Gastrocnemius medialis (tissue), 4 donors: ENCODE results near the gene ZNF407. TPM values are rescaled to one million over a fixed set of nuclear protein-coding genes. Genes with fewer than 3 reads are reported as not detected.
A peak's percentile ranks its signal among the peaks of the same experiment; 100 is the strongest.

Experiments
- ATAC-seq, 2 donors: fragments of 150-250 bp; one replicate each; pipeline ENCODE4 v1.9.1; 2016
- DNase-seq, 2 donors: peaks; one replicate each; pipeline ENCODE4 v3.0.0-alpha.2; 2019
- H3K27ac ChIP-seq, 4 donors: fragments of 200-600 bp; sonication (generic); 1 replicate in 1 of 4; 2 replicates in 3 of 4; pipeline ENCODE4 v1.5.1; 2016 to 2018; ENCODE audit warnings: mild to moderate bottlenecking in 2 of 4, moderate library complexity in 1 of 4
- H3K27me3 ChIP-seq, 3 donors: fragments of 200-600 bp; sonication (generic) in 2 of 3; 1 replicate in 1 of 3; 2 replicates in 2 of 3; pipeline versions ENCODE4 v1.5.1 to v1.6.0; 2016 to 2019; ENCODE audit warnings: mild to moderate bottlenecking in 1 of 3, moderate library complexity in 1 of 3
- H3K36me3 ChIP-seq, 2 donors: fragments of 200-600 bp; sonication (generic) in 1 of 2; one replicate each; pipeline ENCODE4 v1.5.1; 2017 to 2018
- H3K4me1 ChIP-seq, 2 donors: fragments of 200-600 bp; sonication (generic) in 1 of 2; one replicate each; pipeline ENCODE4 v1.5.1; 2016 to 2017; ENCODE audit warnings: mild to moderate bottlenecking in 2 of 2
- H3K4me3 ChIP-seq, 4 donors: fragments of 200-600 bp; sonication (generic) in 3 of 4; 1 replicate in 1 of 4; 2 replicates in 3 of 4; pipeline ENCODE4 v1.5.1; 2016 to 2019; ENCODE audit warnings: mild to moderate bottlenecking in 2 of 4
- H3K9me3 ChIP-seq, 3 donors: fragments of 200-600 bp; sonication (generic) in 2 of 3; 1 replicate in 1 of 3; 2 replicates in 2 of 3; pipeline ENCODE4 v1.5.1; 2016 to 2019
- POLR2A ChIP-seq, 2 donors: fragments of 450-650 bp; IDR thresholded peaks; one replicate each; pipeline ENCODE4 v1.6.1; 2017; ENCODE audit warnings: antibody characterized with exemption in 2 of 2, mild to moderate bottlenecking in 2 of 2, moderate library complexity in 2 of 2
- in situ Hi-C, 4 donors: fragments of 200-750 bp; cut with MboI; loops; one replicate each; pipeline versions ENCODE4 v1.15.0 to v1.8.0; 2017; ENCODE audit warnings: low sequenced_read_pairs in 4 of 4
- intact Hi-C: fragments of 100-400 bp; cut with DNase I; formaldehyde crosslinking; loops from one replicate; pipeline ENCODE4 v1.15.1; 2023; ENCODE audit warnings: low total_unique reads
- total RNA-seq, 4 donors: library from RNA; depleted of rRNA; stranded (reverse); fragments of >200 nt; gene quantifications; one replicate each; pipeline versions ENCODE4 v1.1.0 to v1.2.3, GENCODE V29; 2016
- TF ChIP-seq, protein P1 (sequence below), 5 experiments: fragments of 450-650 bp in 3 of 5; fragments of 200-600 bp in 2 of 5; sonication (generic) in 2 of 5; IDR thresholded peaks in 4 of 5; conservative IDR thresholded peaks in 1 of 5; 1 replicate in 4 of 5; 2 replicates in 1 of 5; pipeline ENCODE4 v1.5.1; 2016 to 2019; ENCODE audit warnings: antibody characterized with exemption in 5 of 5, mild to moderate bottlenecking in 3 of 5, moderate library complexity in 3 of 5

ZNF407 gene
- total RNA-seq, 4 donors from 2014 or later, result 5.9 to 11.4 (median 9.2) TPM

GRCh38 chr18:74715306-74715705 is 117.6 kb downstream of the ZNF407 start:
- H3K4me3 ChIP-seq, result no peak overlapping the region
- H3K9me3 ChIP-seq, result no peaks in the 10 kb centered on the region
- H3K27me3 ChIP-seq, result no peaks in the 10 kb centered on the region
- no peak for TF ChIP-seq POLR2A (IDR thresholded peaks at IDR 0.05)
- TF ChIP-seq, protein P1, sequence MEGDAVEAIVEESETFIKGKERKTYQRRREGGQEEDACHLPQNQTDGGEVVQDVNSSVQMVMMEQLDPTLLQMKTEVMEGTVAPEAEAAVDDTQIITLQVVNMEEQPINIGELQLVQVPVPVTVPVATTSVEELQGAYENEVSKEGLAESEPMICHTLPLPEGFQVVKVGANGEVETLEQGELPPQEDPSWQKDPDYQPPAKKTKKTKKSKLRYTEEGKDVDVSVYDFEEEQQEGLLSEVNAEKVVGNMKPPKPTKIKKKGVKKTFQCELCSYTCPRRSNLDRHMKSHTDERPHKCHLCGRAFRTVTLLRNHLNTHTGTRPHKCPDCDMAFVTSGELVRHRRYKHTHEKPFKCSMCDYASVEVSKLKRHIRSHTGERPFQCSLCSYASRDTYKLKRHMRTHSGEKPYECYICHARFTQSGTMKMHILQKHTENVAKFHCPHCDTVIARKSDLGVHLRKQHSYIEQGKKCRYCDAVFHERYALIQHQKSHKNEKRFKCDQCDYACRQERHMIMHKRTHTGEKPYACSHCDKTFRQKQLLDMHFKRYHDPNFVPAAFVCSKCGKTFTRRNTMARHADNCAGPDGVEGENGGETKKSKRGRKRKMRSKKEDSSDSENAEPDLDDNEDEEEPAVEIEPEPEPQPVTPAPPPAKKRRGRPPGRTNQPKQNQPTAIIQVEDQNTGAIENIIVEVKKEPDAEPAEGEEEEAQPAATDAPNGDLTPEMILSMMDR (IDR thresholded peaks at IDR 0.05 in 4 of 5, conservative IDR thresholded peaks at IDR 0.05 in 1 of 5), result no peak
- DNase-seq (no peak), ATAC-seq (no peak)
- H3K4me1 ChIP-seq, result no peaks in the 10 kb centered on the region
- H3K36me3 ChIP-seq, result no peaks in the 10 kb centered on the region
- in situ Hi-C loops (loop anchor here in 1 of 4 donors (10.0 kb wide), 1 partner anchor 59 kb away; no protein-coding TSS in a partner anchor), intact Hi-C loops (no loop called here)
- no peak overlapping the region for H3K27ac ChIP-seq

DNA sequence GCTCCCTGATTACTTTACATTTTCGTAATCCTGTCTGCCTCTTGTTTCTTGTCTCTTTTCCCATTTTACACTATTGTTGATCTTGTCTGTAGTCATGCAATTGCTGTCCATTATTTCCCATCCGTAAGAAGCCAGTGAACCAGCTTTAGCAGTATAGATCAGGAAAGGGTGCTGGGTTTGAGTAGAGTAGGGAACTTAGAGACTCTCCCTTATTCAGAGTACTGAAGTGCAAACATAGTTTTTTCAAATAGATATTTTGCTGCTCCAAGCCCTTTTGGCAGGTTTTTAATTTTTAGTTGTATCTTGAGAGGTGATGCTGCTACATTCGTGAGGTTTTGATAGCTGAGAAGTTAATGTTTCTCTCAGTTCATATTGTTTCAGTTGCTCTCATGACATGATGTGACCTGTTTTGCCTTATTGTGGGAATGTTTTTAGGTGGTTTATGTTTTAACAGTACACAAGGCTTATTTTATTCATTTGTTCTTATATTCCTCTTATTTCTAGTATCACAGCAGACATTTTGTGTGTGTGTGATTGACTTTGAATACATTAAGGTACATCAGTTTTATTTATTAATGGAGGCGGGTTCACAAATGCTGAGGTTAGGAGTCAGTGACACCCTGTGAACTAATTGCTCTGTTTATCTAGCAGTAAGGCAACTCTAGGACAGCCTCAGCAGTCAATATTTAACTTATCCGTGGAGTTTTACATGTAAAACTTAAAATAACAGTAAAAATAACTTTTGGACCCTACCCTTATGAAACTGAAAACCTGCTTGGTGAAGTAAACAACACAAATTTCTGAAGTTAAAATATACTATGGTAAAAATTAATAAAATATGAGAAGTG is 118.4 kb downstream of the ZNF407 start:
- intact Hi-C loops, result no loop called here
- TF ChIP-seq, protein P1 (IDR thresholded peaks at IDR 0.05 in 4 of 5, conservative IDR thresholded peaks at IDR 0.05 in 1 of 5), result no peak
- TF ChIP-seq POLR2A (IDR thresholded peaks at IDR 0.05), result no peak

DNA sequence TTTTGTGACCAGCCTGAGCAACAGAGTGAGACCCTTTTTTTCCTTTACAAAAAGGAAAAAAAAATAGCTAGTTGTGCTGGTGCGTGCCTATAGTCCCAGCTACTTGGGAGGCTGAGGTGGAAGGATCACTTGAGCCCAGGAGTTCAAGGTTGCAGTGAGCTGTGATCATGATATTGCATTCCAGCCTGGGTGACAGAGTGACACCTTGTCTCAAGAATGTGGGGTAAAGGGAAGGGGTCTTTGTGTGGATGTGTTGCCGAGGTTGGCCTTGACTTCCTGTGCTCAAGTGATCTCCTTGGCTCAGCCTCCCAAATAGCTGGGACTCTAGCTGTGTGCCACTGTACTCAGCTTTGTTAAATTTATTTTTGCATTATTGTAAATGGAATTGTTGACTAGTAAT is 120.6 kb downstream of the ZNF407 start:
- TF ChIP-seq, protein P1 (IDR thresholded peaks at IDR 0.05 in 4 of 5, conservative IDR thresholded peaks at IDR 0.05 in 1 of 5), result no peak
- no peak for TF ChIP-seq POLR2A (IDR thresholded peaks at IDR 0.05)
- H3K4me1 ChIP-seq, result peaks cover 0 to 22% of the 10 kb centered on the region in 2 donors
- no peak overlapping the region for H3K4me3 ChIP-seq
- no peak overlapping the region for H3K27ac ChIP-seq
- in situ Hi-C loops, result loop anchor here in 1 of 4 donors (10.0 kb wide), 1 partner anchor 56 kb away; no protein-coding TSS in a partner anchor
- ATAC-seq (no peak), DNase-seq (no peak)
- no peaks in the 10 kb centered on the region for H3K36me3 ChIP-seq
- intact Hi-C loops, result no loop called here
- H3K9me3 ChIP-seq, result no peaks in the 10 kb centered on the region
- no peaks in the 10 kb centered on the region for H3K27me3 ChIP-seq

More for the DNA sequence above, 118.4 kb downstream of the ZNF407 start:
- Histone ChIP-seq H3K4me1 (peaks cover 0 to 3% of the 10 kb centered on the region in 2 donors), H3K4me3 (no peak overlapping the region), H3K27ac (no peak overlapping the region), H3K36me3 (no peaks in the 10 kb centered on the region), H3K9me3 (no peaks in the 10 kb centered on the region), H3K27me3 (no peaks in the 10 kb centered on the region)
- DNase-seq (no peak), ATAC-seq (no peak)
- in situ Hi-C loops, result loop anchor here in 1 of 4 donors (10.0 kb wide), 1 partner anchor 59 kb away; no protein-coding TSS in a partner anchor

GRCh38 chr18:74722237-74722636 is 124.6 kb downstream of the ZNF407 start:
- H3K27ac ChIP-seq, result no peak overlapping the region
- H3K4me1 ChIP-seq, result peaks cover 0 to 25% of the 10 kb centered on the region in 2 donors
- ATAC-seq (no peak), DNase-seq (peak in 1 of 2 donors; percentile 17)
- in situ Hi-C loops, result no loop called here
- H3K36me3 ChIP-seq, result no peaks in the 10 kb centered on the region
- intact Hi-C loops, result no loop called here
- TF ChIP-seq POLR2A (IDR thresholded peaks at IDR 0.05), result no peak
- TF ChIP-seq, protein P1 (IDR thresholded peaks at IDR 0.05 in 4 of 5, conservative IDR thresholded peaks at IDR 0.05 in 1 of 5), result no peak
- H3K27me3 ChIP-seq, result no peaks in the 10 kb centered on the region
- no peak overlapping the region for H3K4me3 ChIP-seq
- no peaks in the 10 kb centered on the region for H3K9me3 ChIP-seq
